Uterus (tissue), 2 donors: Measurements from ENCODE around the gene JOSD1.

Source experiments
- POLR2A ChIP-seq, 2 donors: fragments of 450-650 bp; IDR thresholded peaks; one replicate each; pipeline ENCODE4 v1.6.1; 2016; ENCODE audit warnings: antibody characterized with exemption in 2 of 2, mild to moderate bottlenecking in 1 of 2, moderate library complexity in 1 of 2
- TF ChIP-seq, protein P1 (sequence below), 4 experiments: fragments of 200-600 bp in 2 of 4; fragments of 450-650 bp in 2 of 4; sonication (generic) in 2 of 4; IDR thresholded peaks; one replicate each; pipeline ENCODE4 v1.5.1; 2016 to 2019; ENCODE audit warnings: antibody characterized with exemption in 4 of 4, mild to moderate bottlenecking in 2 of 4, moderate library complexity in 1 of 4

DNA sequence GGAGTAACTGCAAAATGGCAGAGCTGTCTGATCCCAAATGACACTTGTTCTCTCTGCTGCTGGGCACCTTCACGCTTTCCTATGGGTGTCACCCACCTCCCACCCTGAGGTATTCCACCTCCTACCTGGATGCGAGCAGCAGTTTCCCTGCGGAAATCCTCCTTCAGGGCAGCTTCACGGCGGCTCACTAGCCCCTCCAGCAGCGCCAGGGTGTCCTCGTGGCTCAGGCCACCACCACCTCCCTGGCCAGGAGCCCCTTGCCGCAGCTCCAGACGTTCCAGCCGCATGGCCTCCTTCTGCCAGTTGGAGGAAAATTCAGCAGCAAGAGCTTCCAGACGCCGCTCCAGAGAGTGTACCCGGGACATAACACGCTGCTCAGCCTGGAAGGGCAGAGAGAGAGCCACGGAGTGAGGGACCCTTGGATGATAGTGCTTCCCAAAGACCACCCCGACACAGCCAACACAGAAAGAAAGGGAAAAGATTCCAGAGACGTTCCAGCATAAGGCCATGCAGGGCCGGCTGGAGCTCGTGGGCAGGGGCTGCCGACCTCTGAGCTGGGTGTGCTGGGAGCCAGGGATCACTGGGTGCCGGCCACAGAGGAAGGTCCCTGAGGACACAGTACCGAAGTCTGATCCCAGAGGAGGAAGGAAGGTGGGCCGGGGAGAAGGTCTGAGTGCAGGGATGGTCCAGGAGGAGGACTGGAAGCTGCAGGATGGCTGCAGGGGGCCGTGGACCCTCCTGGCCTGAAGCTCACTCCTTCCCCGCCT lies 41.6 kb upstream of the JOSD1 start:
- TF ChIP-seq, protein P1, sequence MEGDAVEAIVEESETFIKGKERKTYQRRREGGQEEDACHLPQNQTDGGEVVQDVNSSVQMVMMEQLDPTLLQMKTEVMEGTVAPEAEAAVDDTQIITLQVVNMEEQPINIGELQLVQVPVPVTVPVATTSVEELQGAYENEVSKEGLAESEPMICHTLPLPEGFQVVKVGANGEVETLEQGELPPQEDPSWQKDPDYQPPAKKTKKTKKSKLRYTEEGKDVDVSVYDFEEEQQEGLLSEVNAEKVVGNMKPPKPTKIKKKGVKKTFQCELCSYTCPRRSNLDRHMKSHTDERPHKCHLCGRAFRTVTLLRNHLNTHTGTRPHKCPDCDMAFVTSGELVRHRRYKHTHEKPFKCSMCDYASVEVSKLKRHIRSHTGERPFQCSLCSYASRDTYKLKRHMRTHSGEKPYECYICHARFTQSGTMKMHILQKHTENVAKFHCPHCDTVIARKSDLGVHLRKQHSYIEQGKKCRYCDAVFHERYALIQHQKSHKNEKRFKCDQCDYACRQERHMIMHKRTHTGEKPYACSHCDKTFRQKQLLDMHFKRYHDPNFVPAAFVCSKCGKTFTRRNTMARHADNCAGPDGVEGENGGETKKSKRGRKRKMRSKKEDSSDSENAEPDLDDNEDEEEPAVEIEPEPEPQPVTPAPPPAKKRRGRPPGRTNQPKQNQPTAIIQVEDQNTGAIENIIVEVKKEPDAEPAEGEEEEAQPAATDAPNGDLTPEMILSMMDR (IDR thresholded peaks at IDR 0.05) = no peak
- no peak for TF ChIP-seq POLR2A (IDR thresholded peaks at IDR 0.05)
